Duodenal mucosa (tissue), 2 donors: ENCODE data around the gene HOXA6.

Experiments
- H3K27ac ChIP-seq: one replicate; pipeline ENCODE4 v1.7.0; 2013; ENCODE audit warnings: low read depth, low read length
- H3K27me3 ChIP-seq, 2 donors: one replicate each; pipeline ENCODE4 v1.7.0; 2013; ENCODE audit warnings: low read length in 2 of 2, control low read depth in 1 of 2; ENCODE audit not compliant: insufficient read depth in 2 of 2, control insufficient read depth in 1 of 2
- H3K36me3 ChIP-seq, 2 donors: one replicate each; pipeline ENCODE4 v1.7.0; 2013; ENCODE audit warnings: low read length in 2 of 2, control low read depth in 1 of 2; ENCODE audit not compliant: insufficient read depth in 2 of 2, control insufficient read depth in 1 of 2
- H3K4me1 ChIP-seq, 2 donors: one replicate each; pipeline ENCODE4 v1.7.0; 2013; ENCODE audit warnings: low read length in 2 of 2, control low read depth in 1 of 2; ENCODE audit not compliant: insufficient read depth in 2 of 2, control insufficient read depth in 1 of 2
- H3K4me3 ChIP-seq, 2 donors: one replicate each; pipeline ENCODE4 v1.7.0; 2013; ENCODE audit warnings: low read length in 2 of 2, low read depth in 1 of 2
- H3K9ac ChIP-seq, 2 donors: one replicate each; pipeline ENCODE4 v1.7.0; 2013; ENCODE audit warnings: low read length in 2 of 2, low read depth in 1 of 2
- H3K9me3 ChIP-seq, 2 donors: one replicate each; pipeline ENCODE4 v1.7.0; 2013; ENCODE audit warnings: low read length in 2 of 2, control low read depth in 1 of 2; ENCODE audit not compliant: control insufficient read depth in 1 of 2

Gene HOXA6

DNA sequence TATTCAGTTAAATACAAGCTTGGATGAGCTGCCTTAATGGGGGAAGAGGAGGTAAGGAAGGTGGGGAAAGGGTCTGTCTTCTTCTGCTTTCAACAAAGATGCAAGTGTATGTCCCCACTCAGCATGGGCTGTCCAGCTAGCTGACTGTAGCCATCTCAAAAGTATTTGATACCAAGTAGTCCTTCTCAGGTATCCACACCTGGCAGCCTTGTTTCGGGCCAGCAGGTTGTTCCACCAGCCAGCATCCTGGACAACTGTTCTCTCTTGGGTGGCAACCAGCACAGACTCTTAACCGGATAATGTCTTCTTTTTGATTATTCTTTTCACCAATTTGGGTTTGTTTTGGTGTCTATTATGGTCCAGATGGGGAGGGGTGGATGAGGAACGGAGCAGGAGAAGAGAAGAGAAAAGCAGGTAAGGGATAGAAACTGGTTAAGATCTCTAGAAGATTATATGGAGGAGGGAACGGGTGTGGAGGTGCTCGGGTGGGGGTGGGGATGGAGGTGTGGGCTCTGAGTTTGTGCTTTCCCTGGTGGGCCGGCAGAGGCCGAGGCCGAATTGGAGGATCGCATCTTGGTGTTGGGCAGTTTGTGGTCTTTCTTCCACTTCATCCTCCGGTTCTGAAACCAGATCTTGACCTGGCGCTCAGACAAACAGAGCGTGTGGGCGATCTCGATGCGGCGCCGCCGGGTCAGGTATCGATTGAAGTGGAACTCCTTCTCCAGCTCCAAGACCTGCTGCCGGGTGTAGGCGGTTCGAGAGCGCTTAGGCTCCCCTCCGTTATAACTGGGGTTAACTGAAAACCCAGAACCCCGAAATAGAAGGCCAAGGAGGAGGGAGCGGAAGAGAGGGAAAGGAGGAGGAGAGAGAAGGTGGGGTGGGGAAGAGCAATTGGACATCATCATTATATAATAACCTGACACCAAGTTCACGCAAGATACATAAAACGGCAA, 18.5 kb downstream of the HOXA6 start:
- peak overlapping the region; percentile 55 to 65 for H3K4me3 ChIP-seq
- H3K27me3 ChIP-seq: peaks cover 12% of the 10 kb centered on the region in 2 donors
- peaks cover 22 to 44% of the 10 kb centered on the region in 2 donors for H3K4me1 ChIP-seq
- H3K36me3 ChIP-seq: no peaks in the 10 kb centered on the region
- no peak overlapping the region for H3K27ac ChIP-seq
- peak overlapping the region; percentile 40 to 53 for H3K9ac ChIP-seq
- H3K9me3 ChIP-seq: no peaks in the 10 kb centered on the region

DNA sequence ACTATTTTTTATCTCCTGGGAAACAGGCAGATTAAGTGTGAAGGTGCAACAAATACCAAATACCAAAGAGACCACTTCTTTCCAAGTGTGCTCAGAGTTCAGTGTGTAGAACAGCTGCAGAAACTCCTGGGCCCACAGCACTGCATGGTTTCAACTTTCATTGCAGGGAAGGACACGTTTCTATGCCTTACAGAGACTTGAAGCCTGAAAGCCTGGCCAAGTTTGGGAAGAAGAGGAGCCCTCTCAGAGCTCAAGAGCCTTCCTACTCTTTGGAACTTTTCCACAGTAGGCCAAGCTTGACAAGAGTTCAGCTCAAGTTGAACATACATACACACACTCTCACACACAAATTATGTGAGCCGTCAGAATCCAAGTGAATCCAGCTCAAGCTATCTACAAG, 19.5 kb downstream of the HOXA6 start:
- peaks cover 31 to 43% of the 10 kb centered on the region in 2 donors for H3K4me1 ChIP-seq
- H3K27me3 ChIP-seq: peaks cover 6% of the 10 kb centered on the region in 2 donors
- no peaks in the 10 kb centered on the region for H3K9me3 ChIP-seq
- no peak overlapping the region for H3K27ac ChIP-seq
- no peak overlapping the region for H3K4me3 ChIP-seq
- H3K9ac ChIP-seq: no peak overlapping the region
- H3K36me3 ChIP-seq: no peaks in the 10 kb centered on the region

DNA sequence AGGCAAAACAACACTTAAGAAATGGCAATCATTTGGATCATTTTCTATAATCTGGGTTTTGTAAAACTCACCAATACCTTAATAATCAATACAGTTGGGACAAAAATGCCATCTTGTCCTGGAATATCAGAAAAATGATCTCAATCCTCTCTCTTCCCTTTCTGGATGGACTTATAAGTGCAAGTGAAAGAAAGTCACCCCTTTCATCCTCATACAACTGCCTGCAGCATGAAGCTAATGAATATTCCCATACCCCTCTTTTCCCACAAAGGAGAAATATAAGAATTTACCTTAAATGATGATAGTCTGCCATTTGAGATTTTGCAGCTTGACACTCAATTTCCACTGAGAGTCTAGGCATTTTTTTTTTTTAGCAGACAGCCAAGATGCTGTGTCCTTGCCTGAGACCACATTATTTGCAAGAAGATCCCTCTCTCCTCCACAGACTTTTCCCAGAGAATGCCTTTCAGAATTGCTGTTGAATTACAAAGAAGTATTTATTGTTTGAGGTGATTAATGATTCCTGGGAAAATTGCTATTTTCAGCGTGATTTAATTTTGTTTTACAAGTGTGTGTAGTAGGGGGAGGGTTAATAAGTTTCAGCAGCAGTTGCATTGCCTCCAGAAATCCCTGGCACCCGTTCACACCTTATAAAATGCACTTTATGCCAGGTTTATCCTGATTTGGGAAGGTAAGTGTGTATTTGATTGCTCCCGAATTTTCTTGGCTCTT, 20.8 kb downstream of the HOXA6 start:
- Histone ChIP-seq H3K9ac (no peak overlapping the region), H3K4me3 (no peak overlapping the region), H3K27ac (no peak overlapping the region), H3K9me3 (no peaks in the 10 kb centered on the region), H3K36me3 (no peaks in the 10 kb centered on the region), H3K4me1 (peaks cover 31 to 43% of the 10 kb centered on the region in 2 donors), H3K27me3 (peaks cover 0 to 6% of the 10 kb centered on the region in 2 donors)

DNA sequence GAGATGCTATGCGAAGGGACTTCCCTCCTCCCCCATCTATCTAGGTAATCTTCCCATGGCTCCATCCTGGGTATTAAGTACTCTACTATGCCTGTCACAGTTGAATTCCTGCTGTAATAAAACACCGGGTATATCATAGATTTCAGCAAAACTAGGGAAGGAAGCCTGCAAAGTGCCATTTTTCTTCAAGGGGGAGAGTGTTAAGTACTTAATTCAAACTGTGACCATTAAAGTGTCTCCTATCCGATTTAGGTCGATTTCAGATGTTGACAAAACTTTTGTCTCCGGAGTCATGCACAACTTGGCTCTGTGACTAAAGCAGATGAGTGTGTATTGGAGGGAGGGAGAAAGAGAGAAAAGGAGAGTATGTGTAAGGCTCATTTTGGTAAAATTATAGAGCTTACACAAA, 21.6 kb downstream of the HOXA6 start:
- no peaks in the 10 kb centered on the region for H3K36me3 ChIP-seq
- peaks cover 0 to 6% of the 10 kb centered on the region in 2 donors for H3K27me3 ChIP-seq
- no peak overlapping the region for H3K9ac ChIP-seq
- peaks cover 28 to 42% of the 10 kb centered on the region in 2 donors for H3K4me1 ChIP-seq
- no peak overlapping the region for H3K27ac ChIP-seq
- H3K4me3 ChIP-seq: no peak overlapping the region
- H3K9me3 ChIP-seq: no peaks in the 10 kb centered on the region

DNA sequence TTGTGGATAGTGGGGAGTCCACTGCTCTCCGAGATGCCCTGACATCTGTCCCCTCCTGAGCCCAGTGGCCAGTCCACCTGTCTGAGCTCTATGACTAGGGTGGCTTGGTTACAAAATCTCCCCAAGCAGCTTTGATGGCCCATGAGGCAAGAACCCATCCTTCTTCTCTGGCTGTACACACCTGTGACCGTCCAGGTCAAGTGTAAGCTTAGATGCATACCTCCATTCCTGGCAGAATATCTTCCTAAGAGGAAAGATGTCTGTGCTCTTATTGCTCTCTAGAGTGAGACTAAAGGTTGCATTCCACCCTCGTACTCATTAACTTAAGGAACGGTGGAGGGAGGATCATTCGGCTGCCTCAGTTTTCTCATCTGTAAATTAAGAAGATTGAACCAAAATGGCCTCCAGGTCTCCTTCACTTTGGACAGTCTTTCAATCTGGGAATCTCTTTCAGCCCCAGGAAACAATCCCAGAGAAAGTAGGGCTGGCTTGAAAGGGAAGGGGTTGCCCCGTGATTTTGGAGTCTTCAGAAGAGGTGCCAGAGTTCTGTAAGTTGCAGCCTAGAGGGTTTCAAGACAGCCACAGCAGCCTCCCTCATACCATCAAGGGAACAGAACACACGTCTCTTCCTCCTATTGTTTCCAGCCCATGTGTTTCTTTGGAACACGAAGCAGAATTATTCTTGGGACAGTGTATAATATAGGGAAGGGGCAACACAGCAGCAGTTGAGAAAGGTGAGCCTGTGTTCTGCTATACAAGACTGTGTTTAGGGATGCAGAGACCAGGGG, 22.5 kb downstream of the HOXA6 start:
- Histone ChIP-seq H3K9ac (no peak overlapping the region), H3K4me3 (peak overlapping the region in 1 of 2 donors; percentile 75), H3K27me3 (peaks cover 0 to 6% of the 10 kb centered on the region in 2 donors), H3K4me1 (peaks cover 35 to 49% of the 10 kb centered on the region in 2 donors), H3K27ac (no peak overlapping the region), H3K9me3 (no peaks in the 10 kb centered on the region), H3K36me3 (no peaks in the 10 kb centered on the region)

DNA sequence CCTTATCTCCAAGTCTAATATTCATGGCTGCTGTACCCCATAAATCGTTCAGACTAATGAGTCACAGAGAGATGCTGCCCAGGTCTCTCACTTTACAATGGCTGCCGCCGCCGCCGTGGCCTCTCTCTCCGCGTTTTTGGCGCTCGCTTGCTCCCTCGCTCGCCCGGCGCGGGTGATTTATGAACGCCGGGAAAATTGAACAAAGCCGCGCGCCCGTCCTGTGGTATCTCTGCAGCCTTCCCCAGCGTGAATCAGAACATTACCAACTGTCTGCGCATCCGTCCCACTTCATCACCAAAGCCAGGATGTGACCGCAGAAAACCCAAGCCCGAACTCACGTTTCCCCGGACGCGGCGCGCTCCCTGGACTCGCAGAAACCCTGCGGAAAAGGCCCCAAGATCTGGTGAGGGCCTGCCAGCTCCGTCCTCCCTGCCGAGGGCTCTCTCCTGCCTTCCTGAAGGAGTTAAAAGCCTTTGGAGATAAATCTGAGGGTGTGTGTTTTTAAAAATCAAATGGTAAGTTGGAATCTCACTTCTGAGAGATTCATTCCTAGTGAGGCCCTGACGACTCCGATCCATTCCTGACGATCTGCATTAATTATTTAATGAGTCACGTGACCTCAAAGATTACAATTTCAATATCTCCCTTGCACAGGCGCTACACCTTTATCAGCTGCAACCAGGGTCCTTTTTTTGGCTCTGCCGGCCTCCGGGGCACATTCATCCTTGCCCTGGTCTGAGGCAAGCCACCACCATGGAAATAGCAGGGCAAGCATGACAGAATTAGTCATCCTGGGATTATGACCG, 23.3 kb downstream of the HOXA6 start:
- H3K9ac ChIP-seq: peak overlapping the region in 1 of 2 donors; percentile 62
- peak overlapping the region; percentile 67 to 75 for H3K4me3 ChIP-seq
- H3K36me3 ChIP-seq: no peaks in the 10 kb centered on the region
- H3K27ac ChIP-seq: peak overlapping the region; percentile 53
- peaks cover 32 to 53% of the 10 kb centered on the region in 2 donors for H3K4me1 ChIP-seq
- no peaks in the 10 kb centered on the region for H3K9me3 ChIP-seq
- peaks cover 0 to 6% of the 10 kb centered on the region in 2 donors for H3K27me3 ChIP-seq

GRCh38 chr7:27123477-27124053, 24.0 kb downstream of the HOXA6 start:
- H3K9ac ChIP-seq: peak overlapping the region; percentile 58 to 62
- H3K4me3 ChIP-seq: peak overlapping the region; percentile 67 to 75

DNA sequence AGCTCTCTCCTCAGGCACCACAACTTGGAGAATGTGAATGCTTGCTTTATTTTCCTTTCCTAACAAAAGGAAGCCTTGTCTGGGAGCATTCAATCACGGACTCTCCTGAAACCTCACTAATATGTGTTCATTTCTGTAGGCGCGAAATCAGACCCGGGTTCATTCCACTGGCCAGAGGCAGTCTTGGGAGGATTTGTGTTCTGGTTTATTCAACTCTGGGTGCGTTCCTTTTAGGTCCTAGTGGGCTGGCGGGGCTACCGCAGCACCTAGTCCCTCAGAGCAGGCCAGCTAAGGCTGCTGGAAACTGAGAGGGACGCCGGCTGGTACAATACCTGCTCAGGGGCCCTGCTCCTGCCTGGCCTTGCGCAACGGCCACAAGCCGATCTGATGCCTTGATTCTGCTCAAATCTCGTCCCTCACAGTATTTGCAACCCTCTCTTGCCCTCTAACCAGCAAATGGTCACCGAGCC, 24.5 kb downstream of the HOXA6 start:
- Histone ChIP-seq H3K4me1 (peaks cover 30 to 45% of the 10 kb centered on the region in 2 donors), H3K27ac (peak overlapping the region; percentile 53), H3K9ac (peak overlapping the region; percentile 58 to 62), H3K36me3 (no peaks in the 10 kb centered on the region), H3K9me3 (no peaks in the 10 kb centered on the region), H3K4me3 (peak overlapping the region; percentile 67 to 75), H3K27me3 (peaks cover 0 to 4% of the 10 kb centered on the region in 2 donors)

More at GRCh38 chr7:27123477-27124053, 24.0 kb downstream of the HOXA6 start:
- H3K4me1 ChIP-seq: peaks cover 30 to 47% of the 10 kb centered on the region in 2 donors
- H3K27me3 ChIP-seq: peaks cover 0 to 4% of the 10 kb centered on the region in 2 donors
- peak overlapping the region; percentile 53 for H3K27ac ChIP-seq
- H3K36me3 ChIP-seq: no peaks in the 10 kb centered on the region
- no peaks in the 10 kb centered on the region for H3K9me3 ChIP-seq
